DMS79 (cell line): ENCODE results near the gene CEP295NL.
"Not testable (repeated sequence)": the region's sequence is repeated elsewhere in the genome, so short reads cannot be mapped to it uniquely, and the experiment has no call there.

ENCODE experiments used
- DNase-seq: peaks from one replicate; lab custom pipeline; 2025; lab: John Stamatoyannopoulos, UW

Gene CEP295NL

DNA sequence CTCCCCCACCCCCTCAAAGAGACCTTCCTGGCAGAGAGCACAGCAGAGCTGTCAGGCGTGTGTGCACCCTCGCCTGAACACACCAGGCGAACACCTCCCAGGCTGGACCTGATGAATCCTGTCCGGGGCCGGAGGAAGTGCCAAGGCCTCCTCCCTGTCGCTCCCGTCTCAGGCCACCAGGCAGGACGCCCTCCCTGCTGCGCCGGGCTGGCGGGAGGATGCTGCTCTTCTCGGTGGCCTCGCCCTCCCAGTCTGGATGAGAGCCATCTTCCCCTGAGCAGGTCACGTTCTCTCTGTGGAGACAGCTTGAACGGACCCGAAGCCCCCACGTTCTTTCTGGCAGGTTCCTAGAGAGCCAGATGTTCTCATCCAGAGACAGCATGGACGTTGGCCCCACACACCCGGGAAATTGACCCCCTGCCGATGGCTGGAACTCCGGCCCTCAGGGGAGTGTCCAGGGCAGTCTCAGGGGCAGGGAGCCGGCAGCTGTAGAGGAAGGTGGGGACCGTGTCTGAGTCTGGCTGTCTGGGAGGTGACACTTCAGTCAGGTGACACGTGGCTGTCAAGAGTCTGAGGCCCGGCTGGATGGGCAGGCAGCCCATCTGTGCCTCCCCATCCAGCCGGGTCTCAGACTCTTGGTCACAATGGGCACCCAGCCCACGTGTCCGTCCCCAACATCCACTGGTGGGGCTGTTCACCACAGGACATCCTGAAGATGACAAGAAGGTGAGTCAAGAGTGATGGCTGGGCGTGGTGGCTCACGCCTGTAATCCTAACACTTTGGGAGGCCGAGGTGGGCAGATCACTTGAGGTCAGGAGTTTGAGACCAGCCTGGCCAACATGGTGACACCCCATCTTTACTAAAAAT lies 27.1 kb upstream of the CEP295NL start:
- no peak for DNase-seq

DNA sequence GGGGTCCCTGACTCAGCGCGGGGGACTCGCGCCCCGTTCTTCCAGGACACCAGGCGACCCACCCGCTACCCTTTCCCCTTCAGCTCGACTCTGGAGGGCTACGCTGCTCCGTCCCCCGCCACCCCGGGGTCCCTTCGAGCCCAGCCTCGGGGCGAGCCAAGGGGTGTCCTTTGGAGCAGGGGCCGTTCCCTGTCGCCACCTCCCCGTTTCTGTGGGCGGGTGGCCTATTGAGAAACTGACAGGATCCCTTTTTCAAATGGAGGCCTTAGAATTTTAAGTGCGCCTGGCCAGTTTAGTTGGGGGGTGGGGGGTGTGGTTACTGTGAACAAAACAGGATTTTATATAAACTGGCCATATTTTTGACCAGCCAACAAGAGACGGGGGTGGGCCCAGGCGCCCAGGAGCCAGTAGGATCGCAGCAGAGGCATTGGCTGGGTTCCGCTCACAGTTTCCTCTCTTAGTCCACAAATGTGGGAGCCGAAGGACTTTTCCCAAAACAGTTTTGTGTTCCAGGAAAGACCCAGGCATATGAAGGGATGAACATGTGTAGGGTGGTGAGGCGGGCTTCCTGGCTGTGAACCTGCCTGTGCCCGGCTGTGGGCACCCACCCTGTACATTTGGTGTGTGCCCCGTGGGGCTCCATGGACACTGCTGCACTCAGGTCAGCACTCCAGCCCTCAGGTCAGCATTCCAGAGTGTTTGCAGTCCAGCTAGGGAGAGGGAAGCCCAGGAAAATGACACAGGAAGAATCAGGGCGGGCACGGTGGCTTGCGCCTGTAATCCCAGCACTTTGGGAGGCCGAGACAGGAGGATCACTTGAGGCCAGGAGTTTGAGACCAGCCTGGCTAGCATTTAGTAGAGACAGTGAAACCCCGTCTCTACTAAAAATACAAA lies 22.9 kb upstream of the CEP295NL start:
- peak; percentile 10 for DNase-seq

DNA sequence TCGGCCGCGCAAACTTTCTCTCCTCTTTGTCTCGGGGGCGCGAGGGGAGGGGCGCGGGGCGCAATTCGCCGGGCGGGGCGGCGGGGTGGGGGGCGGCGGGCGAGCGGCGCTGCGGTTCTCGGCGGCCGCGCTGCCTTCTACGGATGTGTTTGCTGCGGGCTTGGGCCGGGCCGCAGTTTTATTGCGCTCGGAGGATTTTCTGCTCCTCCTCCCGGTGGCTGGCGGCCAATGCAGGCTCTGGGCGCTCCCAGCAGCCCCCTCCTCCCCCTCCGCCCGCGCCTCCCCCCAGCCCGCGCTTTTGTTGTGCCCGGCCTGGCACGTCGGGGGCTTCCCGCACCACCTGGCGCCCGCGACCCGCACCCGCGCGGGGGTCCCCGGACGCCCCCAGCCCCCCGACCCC lies 22.2 kb upstream of the CEP295NL start, which contains the start of gene TIMP2:
TIMP2 (minus strand) TSS at position 154 of the 400 bp plus-strand sequence. CDS start 299 bp downstream, outside the sequence.
- peak; percentile 32 for DNase-seq

- DNase-seq: no peak
Observed at GRCh38 chr17:78924481-78925151, 21.6 kb upstream of the CEP295NL start.

- no peak for DNase-seq
Observed at GRCh38 chr17:78923660-78924453, 20.9 kb upstream of the CEP295NL start.

DNA sequence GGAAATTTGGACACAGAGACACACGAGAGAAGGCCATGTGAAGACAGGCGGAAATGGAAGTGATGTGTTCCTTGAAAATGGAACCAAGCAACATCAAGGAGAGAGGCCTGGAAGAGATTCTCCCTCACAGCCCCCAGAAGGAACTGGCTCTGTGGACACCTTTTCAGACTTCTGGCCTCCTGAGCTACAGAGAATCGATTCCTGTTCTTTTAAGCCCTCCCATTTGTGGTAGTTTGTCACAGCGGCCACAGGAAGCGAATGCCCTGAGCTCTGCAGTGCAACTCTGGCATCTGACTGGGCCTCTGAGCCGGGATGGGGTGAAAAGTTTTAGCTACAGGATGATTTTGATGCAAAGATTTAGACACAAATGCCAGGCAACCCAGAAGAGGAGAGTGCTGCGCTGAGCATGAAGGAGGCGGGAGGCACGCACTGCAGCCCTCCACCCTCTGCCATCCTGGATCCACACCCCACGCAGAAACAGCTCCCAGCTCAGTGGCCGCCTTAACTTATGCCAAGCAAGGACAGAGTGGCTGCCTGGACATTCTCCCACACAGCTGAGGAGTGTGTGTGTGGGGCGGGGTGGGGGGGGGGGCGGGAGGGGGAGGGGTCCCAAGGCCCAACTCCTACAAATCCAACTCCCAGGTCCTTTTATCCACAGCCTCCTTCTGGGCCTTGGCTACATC lies 20.0 kb upstream of the CEP295NL start:
- no peak for DNase-seq

DNA sequence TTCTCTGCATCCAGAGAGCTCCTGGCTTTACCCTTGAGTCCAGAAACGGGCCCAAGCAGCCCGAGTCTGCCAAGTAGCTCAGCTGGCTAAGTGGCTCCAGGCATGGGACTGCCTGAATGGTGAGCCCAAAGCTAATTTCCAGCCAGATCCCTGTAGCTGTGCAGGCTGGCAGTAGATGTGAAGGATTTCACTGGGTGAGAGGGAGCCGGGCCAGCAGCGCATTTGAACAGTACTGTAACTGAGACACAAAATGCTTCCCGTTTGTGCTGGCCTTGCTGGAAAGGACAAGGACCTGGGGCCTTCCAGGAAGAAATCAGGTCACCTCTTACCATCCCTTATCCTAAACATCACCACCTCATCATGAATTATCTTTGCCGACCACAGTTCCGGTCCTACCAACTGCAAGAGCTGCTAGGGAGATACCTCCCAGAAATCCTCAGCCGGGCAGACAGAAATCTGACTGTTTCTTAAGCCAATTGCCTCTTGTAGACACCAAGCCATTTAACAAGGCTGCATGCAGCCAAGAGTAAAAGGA lies 18.5 kb upstream of the CEP295NL start:
- no peak for DNase-seq

DNA sequence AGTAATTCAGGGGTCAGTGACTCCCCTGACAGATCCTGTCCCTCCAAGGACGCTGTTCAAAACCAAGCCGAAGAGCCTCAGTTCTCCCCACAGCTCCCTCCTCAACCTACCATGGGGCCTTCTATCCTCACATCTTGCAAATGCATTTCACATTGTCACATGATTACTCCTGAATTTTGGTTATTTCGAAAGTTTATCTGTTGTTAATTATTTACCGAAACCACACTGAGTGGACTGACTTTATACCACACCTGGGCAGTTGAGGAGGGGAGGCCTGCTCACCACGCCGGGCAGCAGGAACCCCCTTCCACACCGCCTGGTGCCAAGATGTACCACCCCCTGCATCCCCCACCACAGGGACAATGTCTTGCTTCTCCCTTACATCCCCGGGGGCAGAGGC lies 17.5 kb upstream of the CEP295NL start:
- DNase-seq: no peak

- DNase-seq: no peak
Observed at GRCh38 chr17:78919861-78920450, 17.0 kb upstream of the CEP295NL start.

DNA sequence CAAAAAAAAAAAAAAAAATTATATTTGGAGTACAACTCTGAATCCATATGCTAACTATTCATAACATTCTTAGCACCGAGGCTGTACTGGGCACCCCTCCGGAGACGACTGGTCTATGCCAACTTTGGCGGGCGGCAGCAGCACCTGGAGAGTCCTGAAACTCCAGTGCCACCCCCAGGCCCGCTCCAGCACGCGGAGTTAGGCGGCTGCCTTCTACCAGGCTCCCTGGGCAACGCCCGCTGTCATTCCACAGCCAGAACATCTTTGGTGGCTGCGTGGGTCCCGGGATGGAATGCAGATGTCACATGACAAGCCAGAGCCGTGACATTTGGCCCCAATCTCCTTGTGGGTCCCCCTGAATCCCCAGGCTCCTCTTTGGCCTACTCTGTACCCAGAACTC lies 16.0 kb upstream of the CEP295NL start:
- no peak for DNase-seq

DNA sequence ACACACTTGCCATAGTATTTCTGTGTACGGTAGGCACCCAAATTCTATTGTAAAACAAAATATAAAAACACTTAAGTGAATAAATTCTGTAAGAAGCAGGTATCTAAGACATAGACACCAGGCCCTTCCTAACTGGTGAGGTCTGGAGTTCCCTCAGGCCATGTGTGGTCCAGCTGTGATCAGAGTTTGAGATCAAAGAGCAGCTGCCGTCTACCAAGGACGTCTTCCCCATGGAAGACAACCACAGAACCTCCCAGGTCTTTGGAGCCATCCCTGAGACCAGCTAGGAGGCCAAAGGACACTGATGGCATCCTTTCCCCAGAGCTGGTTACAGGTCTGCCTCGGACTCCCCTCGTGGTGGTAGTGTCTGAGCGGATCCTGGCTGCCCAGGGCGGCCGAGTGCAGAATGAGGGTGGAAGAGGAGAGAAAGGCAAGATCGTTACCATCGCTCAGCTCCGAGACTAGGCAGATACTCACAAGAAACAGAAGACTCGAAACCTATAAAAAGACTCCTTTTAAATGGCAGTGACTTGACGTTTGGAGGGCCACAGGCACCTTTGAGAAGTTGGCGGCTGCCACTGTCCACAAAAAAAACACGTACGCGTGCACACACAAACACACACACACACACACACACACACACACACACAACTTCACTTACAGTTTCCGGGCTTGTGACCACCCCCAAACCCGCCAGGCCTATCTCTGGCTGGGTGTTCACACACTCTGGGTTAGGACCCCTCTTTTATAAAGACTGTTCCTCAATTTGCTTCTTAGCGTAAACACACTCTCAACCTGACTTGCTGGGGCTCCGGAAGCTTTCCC lies 14.7 kb upstream of the CEP295NL start:
- no peak for DNase-seq

DNA sequence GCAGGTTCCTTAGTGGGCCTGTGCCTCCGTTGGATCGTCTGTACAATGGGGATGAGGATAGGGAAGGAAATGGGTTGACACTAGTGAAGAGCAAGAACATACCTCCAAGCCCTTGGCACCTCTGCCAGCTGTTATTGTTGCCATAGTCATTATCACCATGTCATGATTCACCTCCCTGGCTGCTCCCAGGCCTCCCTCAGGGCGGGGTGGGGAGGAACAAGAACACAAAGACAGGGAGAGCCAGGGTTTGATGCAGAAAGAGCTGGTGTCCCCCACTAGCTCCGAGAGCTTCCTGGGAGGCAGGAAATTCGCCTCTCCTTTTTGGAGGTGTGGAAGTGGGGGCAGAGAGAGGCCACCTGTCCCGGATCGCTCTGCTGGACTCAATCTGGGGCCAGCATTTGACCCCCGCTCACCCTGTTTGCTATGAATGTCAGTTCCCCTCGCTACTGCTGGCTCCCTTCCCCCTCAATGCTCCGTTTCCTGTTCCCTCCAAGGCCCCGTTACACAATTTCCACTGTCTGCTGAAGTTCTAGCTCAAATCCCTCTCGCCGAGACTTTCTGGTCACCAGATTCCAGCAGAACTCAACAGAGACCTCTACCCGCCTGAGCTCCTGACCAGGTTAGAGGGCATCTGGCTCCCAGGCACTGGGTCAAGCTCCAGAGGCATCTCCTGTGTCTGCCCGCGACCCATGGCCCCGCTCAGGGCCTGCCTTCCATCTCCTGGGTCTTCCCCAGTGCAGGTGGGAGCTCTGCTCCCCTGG lies 13.1 kb upstream of the CEP295NL start:
- DNase-seq: no peak

DNA sequence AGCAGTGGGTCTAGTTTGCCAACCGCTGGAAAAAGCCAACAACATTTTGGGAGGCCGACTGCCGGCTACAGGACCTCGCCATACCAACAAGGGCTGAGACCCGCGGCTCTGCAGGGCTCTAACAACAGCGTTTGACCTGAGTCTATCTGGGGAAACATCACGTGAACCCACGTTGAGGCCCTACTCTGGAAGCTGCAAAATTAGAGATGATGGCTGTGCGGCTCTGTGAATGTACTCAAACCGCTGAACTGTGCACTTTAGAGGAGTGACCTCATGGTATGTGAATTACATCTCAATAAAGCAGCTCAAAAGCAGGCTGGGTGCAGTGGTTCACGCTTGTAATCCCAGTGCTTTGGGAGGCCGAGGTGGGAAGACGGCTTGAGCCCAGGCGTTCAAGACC lies 10.1 kb upstream of the CEP295NL start:
- no peak for DNase-seq

DNA sequence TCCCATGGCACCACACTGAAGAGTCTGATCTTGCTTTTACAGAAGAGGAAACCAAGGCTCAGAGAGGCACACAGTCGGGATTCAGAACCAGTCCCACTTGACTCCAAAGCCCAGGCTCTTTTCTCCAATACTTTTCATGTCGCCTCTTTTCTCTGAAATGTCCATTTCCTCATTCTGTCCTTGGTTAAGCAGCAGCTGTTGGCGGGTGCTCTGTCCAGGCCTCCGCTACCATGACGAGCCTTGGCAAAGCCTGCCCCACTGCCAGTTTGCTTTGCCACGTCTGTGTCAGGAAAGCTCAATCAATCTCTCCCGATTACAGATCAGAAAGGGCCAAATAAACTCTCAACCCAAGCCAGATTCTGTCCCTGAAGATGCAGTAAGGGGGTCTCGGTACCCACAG lies 9.1 kb upstream of the CEP295NL start:
- no peak for DNase-seq

- not testable (repeated sequence) for DNase-seq
Observed at GRCh38 chr17:78911543-78911942, 8.5 kb upstream of the CEP295NL start.

DNA sequence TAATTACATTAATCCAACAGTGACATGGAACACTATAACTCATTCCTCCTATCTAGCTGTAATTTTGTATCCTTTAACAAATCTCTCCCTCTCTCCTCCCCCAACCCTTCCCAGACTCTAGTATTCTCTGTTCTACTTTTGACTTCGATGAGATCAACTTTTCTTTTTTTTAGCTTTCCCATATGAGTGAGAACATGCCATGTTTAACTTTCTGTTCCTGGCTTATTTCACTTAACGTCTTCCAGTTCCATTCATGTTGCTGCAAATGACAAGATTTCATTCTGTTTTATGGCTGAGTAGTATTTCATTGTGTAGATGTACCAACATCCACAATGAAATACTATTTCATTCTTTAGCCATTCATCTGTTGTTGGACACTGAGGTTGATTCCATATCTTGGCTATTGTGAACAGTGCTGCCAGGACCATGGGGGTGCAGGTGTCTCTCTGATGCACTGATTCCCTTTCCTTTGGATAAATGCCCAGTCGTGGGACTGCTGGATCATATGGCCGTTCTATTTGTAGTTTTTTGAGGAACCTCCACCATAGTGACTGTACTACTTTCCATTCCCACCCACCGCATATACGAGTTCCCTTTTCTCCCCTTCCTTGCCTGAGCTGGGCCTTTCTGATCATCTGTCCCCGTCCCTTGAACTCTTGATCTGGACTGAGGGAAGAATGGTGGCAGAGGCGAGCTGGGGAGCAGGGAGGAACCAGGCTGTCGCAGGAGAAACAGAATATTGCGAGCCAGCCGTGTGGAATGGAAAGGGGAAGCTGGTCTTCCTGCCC lies 7.7 kb upstream of the CEP295NL start:
- DNase-seq: no peak

DNA sequence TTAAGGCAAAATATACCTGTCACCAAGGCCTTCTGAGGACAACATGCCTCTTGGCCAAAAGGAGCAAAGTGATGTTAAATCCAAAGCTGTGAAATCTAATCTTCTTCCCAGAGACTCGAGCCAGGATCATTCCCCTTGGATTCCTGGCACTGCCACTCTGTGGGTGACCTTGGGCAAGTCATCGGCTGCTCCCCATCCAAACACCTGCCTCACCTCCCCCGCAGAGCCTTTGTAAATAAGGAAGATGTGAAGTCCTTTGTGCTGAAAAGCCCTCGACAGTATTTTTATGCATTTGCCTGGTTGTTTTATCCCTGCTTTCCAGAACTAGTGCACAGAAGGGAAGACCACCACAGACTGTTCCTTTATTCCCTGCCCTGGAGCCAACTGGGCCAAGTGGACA lies 5.4 kb upstream of the CEP295NL start:
- no peak for DNase-seq

- DNase-seq: no peak
Observed at GRCh38 chr17:78905541-78905940, 2.5 kb upstream of the CEP295NL start.
